Limb (tissue), 2 donors: ENCODE measurements around the gene TOMM6.

Source experiments
- DNase-seq, 2 donors: peaks; one replicate each; pipeline ENCODE4 v3.0.0-alpha.2; 2016; ENCODE audit errors: extremely low spot score in 2 of 2

TOMM6 gene

DNA sequence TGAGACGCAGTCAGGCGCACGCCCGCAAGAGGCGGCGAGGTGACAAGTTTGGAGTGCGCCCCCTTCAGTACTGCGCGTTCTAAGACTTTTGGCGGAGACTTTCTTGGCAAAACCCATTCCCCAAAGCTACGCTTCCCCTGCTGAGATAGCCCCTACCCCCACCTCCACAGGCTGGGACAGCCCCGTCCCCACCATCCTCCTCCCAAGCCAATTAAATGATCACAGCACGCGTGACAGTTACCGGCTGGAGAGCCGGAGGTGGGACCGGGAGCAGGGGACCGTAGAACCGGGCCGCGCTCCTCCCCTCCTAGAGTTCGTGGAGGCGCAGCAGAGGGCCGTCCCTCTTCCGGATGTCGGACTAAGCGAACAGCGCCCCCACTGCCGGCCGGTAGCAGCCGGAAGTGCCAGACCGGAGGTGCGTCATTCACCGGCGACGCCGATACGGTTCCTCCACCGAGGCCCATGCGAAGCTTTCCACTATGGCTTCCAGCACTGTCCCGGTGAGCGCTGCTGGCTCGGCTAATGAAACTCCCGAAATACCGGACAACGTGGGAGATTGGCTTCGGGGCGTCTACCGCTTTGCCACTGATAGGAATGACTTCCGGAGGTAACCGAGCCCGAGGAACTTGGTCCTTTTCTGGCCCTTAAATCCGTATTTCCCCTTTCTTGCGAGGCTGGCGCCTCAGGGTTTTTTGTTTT lies at the start of gene TOMM6:
TOMM6 (plus strand) TSS at position 476 of the 699 bp plus-strand sequence; CDS start at position 480, 4 bp downstream.
- peak; percentile 95 to 97 for DNase-seq

DNA sequence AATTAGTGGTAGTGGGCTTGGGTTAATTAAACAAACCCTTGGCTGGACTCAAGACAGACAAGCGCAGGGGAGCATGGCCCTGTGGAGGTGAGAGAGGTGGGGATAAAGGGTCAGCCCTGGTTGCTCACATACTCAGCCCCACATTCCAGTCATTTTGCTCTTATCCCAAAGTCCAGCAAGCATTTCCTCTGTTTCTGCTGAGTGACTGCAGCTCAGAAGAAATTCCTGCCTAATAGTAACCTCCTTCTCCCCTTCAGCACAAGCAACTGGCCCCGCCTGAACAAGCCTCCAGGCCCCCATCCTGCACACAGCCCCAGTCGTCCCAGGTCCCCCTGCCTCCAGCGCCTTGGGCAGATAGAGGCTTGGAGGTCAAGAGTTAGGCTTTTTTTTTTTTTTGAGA lies 48.5 kb upstream of the TOMM6 start:
- DNase-seq = peak in 1 of 2 donors; percentile 18

DNA sequence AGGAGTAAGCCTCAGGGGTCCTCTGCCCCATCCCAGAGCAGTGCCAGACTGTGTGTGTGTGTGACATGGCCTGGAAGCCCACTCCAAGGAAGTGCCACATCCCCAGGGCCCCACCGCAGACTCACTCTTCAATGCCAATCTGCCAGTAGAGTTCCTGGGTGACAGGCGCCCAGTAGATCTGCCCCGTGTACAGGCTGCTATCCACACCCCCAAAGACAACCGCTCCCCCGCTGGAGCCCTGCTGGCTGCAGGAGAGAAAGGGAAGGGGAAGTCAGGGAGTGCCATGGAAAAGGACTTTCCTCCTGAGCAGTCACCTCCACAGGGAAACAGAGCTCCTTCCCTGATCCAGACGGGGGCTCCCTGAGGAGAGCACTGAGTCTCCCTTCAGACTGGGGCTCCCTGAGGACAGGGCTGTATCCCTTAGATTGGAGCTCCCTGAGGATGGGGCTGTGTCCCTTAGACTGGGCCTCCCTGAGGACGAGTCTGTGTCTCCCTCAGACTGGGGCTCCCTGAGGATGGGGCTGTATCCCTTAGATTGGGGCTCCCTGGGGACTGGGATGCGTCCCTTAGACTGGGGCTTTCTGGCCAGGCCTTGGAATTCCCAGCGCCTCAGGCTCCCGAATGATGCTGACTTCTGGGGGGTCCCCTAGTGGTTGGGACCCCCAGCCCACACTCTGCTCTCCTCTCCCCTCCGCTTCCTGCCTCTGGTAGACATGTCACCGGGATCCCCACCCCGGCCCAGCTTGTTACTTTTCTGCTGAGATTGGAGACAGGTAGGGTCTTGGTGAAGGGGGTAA lies 46.9 kb upstream of the TOMM6 start:
- no peak for DNase-seq

DNA sequence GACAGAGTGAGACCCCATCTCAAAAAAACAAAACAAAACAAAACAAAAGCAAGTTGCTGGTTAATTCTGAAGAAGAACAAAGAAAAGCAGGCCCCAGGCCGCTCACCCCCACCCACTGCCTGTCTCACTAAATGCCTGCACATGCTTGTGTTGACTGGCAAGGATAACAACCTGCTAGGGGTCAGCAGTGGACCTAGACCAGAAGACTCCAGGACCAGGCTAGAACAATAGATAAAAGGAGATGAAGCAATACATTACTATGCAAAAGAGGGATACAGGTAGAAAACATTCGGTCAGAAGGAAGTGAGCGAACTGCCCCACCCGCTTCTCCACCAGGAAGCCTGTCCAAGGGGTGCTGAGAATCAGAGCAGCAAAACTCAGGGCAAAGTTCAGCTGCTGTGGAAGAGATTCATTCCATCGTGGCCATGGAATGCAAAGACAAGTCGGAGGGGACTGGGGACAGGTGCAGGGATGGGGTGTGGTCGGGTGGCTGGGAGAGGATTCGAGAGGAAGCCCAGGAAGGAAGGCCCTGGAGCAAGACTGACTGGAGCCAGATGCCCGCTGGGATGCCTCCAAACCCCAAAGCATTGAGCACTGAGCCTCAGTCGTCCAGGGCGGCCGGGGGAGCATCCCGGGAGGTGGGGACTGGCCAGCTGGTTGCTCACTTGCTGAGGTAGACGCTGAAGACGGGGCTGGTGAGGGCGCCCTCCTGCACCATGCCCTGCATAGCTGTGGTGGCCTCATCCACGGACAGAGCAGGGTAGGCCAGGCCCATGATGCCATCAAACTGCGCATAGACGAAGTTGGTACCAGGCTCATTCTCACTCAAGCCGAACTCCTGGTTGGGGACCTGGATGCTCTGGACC lies 45.6 kb upstream of the TOMM6 start:
- DNase-seq = no peak

DNA sequence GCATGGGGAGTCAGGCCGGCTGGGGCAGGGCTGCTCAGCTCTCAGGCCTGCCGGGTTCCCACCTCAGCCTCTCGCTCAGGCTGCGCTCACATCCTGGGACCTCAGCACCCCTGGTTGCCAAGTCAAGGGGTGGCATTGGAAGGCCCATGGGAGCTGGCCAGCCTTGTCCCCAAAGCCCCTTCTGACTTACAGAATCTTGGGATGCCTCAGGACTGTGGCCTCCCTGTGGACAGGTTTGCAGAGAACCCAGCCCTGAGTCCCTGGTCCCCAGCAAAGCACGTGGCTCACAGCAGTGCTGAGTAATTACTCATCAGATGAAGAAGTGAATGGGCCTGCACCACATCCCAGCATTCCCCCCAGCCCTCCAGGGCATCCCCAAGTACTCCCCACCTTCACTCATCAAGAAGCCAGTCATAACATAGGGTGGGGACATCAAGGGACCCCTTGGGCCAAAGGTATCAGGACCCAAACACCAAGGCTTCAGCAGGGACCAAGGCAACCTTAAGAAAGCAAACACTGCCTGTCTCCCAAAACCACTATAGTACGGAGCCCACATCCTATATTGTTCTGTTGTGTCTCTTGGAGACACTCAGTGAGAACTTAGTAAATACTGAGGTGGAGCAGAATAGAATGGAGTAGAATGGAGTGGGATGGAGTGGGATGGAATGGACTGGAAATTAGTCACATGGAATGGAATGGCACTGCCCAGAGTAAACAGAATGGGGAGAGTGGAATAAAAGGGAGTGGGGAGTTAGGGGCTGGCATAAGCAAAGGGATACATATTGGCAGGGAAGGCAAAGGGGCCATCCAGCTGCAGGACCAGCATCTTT lies 43.9 kb upstream of the TOMM6 start:
- DNase-seq = no peak

DNA sequence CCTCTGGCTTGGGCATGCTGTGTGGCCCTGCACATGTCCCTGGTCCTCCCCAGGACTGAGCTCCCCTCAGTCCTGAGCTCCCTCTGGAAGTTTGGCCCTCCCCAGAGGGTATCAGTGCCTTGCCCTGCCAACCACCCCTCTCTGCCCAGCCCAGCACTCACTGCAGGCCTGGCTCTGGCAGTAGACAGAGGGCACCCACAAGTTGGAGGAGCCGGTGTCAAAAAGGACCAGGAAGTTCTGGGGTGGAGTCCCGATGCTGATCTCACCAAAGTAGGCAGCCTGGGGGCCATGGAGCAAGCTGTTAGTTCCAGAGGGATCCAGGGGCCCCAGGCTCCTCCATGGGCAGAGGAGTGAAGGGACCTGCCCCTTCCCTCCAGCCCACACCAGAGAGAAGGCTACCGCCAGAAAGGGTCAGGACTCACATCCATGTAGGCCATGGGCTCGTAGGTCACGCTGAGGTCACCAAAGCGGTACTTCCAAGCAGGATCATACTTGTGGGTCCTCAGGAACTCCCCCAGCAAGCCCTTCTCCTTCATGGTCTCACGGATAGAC lies 43.2 kb upstream of the TOMM6 start:
- DNase-seq = no peak

DNA sequence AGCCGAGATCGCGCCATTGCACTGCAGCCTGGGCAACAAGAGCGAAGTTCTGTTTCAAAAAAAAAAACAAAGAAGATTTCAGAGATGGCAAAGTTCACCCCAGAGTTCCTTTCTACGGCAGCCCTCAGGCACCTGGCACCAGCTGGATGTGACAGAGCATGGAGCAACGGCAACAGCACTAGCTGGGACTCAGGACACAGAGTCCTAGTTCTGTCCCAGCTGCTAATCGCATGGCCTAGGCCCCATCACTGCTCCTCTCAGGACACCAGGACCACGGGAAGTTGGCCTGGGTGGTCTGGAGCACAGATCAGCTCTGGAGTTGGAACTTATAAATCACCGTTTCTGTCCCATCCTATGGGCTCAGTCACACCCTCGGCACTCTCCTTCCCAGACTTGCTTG lies 41.4 kb upstream of the TOMM6 start:
- no peak for DNase-seq

DNA sequence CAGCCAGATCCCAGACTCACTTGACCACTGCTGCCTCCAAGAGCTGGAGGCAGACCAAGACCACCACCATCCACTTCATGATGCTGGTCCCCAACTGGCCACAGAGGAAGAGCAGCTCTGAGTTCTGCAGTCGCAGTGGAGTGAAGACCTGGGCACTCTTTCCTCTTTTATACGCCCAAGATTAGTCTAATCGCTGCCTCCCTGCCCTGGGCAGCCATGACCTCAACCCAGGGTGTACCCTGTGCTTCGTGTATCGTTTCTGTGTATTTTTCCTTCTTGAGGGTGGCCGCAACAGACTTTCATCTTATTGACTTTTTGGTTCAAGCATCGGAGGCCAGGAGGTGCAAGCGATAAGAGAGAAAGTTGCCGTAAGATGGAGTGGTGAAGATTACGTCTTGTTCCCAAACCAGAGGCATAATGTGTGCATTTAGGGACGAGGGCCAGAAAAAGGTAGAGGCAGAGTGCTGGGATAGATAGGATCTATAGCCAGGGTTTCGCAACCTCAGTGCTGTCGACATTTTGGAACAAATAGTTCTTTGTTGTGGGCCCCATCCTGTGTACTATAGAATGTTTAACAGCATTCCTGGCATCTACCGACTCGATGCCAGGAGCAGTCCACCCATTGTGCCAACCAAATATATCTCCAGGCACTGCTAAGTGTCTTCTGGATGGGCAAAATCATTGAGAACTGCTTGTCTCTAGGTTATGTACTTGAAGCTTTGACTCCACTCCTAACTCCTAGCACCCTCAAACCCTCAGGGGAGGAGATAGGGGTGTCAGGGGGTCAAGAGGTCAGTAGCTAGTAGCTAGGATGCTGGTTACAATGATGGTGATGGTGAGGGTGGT lies 40.0 kb upstream of the TOMM6 start, which contains the start of gene PGC:
PGC (minus strand) TSS at position 142 of the 846 bp plus-strand sequence; CDS start at position 79, 63 bp downstream.
- DNase-seq = peak in 1 of 2 donors; percentile 18

DNA sequence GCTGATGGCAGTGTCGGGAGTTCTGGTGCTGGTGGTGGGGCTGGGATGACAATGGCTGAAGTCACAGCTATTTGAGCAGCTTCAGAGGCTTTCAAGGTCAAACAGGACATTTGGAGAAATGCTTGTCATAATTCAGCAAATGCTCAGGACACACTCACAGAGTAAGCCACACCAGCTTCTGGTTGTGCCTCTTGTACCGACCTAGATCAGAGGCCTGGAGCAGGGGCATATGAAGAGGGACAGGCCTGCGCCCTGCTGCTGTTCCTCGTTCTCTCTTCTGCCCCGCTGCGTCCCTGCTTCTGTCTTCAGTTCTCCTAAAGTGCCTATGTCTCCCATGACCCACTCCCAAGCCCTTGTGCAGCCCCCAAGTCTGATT lies 39.4 kb upstream of the TOMM6 start:
- DNase-seq = no peak

DNA sequence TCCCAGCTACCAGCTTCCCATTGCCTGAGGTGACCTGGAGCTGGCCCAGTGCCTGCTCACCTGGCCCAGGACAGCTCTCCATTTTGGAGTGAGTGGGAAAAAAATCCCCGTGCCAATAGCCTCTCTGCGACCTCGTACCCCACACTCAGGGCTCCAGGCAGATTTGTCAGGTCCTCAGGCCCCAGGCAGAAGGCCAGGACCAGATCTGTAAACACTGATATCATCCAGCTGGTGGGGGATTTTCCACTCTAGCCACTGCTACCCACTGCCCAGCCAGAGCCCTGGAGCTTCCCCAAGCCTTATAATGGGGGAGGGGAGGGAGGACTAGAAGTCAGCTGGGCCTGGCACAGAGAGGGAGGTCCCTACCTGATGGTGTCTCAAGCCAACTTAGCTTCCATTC lies 39.0 kb upstream of the TOMM6 start:
- no peak for DNase-seq

DNA sequence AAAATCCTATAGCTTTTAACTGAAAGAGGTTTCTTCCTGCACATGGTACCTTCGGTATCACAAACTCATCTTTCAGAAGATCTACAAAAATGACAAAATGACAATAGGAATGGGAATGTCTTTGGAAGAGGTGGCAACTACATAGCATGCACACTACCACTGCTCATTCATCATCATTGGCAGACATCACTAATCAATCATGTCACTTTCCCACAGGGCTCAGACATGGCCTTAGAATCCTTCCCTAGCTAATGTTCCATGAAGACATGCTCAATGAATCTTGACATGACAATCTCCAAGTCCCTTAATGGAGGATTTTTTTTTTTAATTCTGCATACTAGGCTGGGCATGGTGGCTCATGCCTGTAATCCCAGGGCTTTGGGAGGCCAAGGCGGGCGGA lies 37.1 kb upstream of the TOMM6 start:
- no peak for DNase-seq

DNA sequence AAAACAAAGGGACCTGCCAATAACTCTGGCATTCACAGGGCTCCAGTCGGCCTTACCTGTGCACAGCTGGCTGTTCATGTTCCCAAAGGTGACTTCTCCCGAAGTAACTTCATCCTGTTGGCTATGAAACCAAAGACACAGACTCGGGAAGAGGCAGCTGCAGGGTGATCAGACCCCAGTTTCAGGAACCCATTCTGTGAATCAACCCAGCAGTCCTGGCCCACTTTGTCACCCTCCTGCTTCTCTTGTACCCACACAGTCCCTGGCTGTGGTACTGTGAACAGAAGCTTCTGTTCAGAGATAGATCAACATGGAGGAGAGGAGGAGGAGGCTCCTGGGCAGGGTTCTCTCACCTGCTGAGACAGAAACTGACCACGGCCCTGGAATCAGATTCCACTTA lies 31.6 kb upstream of the TOMM6 start:
- DNase-seq = no peak

DNA sequence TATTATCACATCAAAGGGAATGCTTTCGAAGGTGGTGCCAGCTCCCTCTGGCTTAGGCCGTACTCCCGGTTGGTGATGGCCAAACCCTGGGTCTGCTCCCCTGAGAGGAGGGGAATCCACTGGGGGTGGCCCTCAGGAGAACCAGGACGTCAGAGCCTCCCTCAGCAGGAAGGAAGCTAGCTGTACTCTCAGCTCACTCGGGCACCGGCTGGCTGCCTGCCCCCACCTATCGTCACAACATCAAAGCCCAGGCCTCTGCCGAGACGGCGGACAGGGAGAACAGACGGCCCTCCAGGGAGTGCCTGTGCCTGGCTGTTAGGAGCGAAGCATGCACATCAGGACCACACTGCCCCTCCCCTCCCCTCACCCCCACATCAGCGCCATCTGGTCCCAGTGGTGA lies 31.1 kb upstream of the TOMM6 start:
- DNase-seq = no peak

DNA sequence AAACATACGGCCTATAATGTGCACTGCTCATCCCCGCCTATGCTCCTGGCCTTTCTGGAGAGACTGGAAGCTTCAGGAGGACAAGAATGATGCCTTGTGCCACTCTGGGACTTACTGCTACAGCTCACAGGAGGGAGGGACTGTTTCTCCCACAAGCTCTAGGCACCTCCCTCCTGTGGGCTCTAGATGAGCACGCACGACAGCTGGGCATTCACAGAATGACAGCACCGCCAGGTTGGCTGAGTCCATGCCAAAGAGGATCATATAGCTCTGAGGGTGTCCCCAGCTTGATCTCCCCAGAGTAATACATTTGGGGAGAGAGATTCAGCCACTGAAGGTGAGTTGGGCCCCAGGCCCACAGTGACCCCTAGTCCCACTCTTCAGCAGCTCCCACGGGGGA lies 30.2 kb upstream of the TOMM6 start:
- DNase-seq = no peak

DNA sequence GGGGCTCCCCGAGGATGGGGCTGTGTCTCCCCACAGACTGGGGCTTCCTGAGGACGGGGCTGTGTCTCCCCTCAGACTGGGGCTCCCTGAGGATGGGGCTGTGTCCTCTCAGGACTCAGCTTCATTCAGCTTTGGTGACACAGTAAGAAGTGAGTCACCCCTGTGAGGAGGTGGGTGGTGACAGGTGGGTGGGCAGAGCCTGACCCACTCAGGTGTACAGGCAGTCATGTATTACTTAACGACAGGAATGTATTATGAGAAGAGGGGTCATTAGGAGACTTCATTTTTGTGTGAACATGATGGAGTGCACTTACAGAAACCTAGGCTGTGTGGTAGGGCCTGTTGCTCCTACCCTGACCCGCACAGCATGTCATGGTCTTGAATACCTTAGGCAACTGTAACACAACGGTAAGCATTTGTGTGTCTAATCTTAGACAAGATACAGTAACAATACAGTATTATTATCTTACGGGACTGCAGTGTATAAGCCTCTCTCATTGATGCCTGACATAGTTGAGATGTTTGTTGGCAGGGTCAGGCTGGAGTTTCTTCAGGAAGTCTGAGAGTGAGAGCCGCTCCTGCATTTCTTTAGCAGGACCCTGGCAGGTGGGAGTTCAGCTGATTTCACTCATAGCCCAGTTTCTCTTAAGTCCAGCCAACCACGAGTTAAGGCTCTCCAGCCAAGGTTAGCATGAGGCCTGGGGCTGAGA lies 29.4 kb upstream of the TOMM6 start:
- no peak for DNase-seq

DNA sequence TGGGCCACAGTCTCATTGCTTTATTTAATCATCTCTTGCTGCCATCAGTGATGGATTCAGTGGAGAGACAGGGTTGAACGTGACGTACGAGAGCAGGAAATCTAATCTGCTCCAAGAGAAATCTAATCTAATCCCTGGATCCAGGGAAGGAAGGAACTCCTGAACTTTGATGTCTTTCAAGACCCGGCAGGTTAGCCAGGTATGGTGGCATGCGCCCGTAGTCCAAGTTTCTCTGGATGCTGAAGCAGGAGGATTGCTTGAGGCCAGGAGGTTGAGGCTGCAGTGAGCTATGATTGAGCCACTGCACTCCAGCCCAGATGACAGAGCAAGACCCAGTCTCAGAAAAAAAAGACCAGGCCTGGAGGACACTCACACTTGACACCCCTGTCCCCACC lies 28.9 kb upstream of the TOMM6 start:
- DNase-seq = no peak

DNA sequence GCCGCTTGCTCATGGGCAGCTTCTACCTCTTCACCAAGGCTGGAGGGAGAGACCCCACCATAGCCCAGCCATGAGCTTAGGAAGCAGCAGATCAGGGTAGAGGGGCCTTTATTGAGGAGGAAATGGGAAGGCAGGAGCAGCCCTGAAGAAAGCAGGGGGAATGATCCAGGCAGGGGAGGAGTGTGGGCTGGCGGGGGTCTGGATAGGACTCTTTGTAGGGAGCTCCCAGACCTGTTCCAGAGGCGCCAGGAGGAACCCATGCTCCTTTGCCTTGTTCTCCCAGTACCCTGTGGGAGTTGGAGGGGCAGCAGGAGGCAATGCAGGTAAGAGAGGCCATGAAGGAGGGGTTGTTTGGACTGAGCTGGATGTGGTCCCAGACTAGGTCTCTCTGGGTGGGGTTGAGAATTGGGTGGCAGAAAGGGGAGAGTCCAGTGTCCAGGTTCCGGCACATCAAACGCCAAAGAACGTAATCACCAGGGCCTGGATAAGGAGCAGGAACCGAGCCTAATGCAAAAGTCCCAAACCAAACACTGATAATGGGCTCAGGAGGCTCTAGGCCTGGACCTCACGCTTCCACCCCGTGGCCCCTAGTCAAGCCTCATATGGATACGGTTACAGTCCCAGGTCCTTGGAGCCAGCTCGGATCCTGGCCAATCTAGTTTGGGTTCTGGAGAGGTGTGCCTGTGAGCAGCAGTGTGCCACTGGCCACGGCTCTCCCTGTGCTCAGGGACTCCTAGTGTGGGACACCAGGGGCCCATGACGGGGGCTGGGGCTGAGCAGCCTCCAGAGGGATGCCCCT lies 28.2 kb upstream of the TOMM6 start:
- DNase-seq = no peak

DNA sequence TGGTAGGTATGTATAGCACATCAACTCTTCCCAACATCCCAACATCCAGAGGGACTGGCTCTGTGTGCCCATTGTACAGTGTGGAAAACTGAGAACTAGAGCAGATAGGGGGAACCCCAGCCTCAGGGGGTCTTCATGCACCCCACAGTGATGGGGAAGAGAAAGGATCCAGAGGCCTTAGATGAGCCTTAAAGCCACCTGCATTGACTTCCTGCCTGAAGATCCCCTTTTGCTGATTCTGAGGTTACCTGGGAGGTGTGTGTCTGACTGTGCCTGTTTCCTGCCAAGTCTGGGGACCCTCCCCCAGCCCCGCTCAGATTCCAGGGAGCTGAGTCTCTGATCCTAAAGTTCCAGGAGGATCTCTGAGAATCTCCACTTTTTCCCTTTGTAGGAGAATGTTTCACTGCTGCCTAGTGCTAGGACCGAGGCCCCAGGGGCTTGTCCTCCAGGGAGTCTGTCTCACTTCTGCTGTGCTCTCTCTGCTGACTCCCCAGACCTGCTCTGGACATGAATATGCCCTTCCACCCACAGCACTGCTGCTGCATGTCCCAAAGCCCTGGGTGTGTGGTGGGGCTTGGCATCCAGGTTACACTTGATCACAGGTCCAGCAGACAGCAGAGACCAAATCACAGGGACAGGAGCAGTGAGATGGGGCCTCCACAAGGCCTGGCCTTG lies 27.5 kb upstream of the TOMM6 start:
- DNase-seq = no peak
